Measurements from ENCODE around the gene TBX10.

TBX10 gene

GRCh38 chr11:67613960-67614715 is 25.4 kb downstream of the TBX10 start:
- Mint-ChIP-seq H3K9me3 (no peaks in the 10 kb centered on the region), H3K27me3 (ENCODE audit: low read depth) (peaks cover 3% of the 10 kb centered on the region), H3K27ac (peak overlapping the region; percentile 98), H3K36me3 (ENCODE audit: low read depth) (peaks cover 29% of the 10 kb centered on the region), H3K4me1 (ENCODE audit: low read depth) (peaks cover 28% of the 10 kb centered on the region), H3K4me3 (peak overlapping the region; percentile 83)
- peak; percentile 82 for DNase-seq (ENCODE audit: low spot score)

- Mint-ChIP-seq H3K36me3 (ENCODE audit: low read depth) (peaks cover 36% of the 10 kb centered on the region), H3K27me3 (ENCODE audit: low read depth) (peaks cover 3% of the 10 kb centered on the region), H3K9me3 (no peaks in the 10 kb centered on the region), H3K4me3 (peak overlapping the region; percentile 83), H3K27ac (peak overlapping the region; percentile 98), H3K4me1 (ENCODE audit: low read depth) (peaks cover 29% of the 10 kb centered on the region)
- DNase-seq (ENCODE audit: low spot score), result no peak
Measured at GRCh38 chr11:67613313-67613959, 26.1 kb downstream of the TBX10 start.

- H3K4me3 Mint-ChIP-seq, result peak overlapping the region; percentile 29
- DNase-seq (ENCODE audit: low spot score), result no peak
- H3K27me3 Mint-ChIP-seq (ENCODE audit: low read depth), result peaks cover 3% of the 10 kb centered on the region
- peaks cover 36% of the 10 kb centered on the region for H3K36me3 Mint-ChIP-seq (ENCODE audit: low read depth)
- H3K4me1 Mint-ChIP-seq (ENCODE audit: low read depth), result peaks cover 27% of the 10 kb centered on the region
- peak overlapping the region; percentile 98 for H3K27ac Mint-ChIP-seq
- H3K9me3 Mint-ChIP-seq, result no peaks in the 10 kb centered on the region
Measured at GRCh38 chr11:67612751-67613150, 26.8 kb downstream of the TBX10 start.

GRCh38 chr11:67611704-67612587 is 27.6 kb downstream of the TBX10 start:
- no peak for DNase-seq (ENCODE audit: low spot score)
- Mint-ChIP-seq H3K9me3 (no peaks in the 10 kb centered on the region), H3K27me3 (ENCODE audit: low read depth) (no peaks in the 10 kb centered on the region), H3K4me1 (ENCODE audit: low read depth) (peaks cover 27% of the 10 kb centered on the region), H3K27ac (peak overlapping the region; percentile 98), H3K36me3 (ENCODE audit: low read depth) (peaks cover 36% of the 10 kb centered on the region), H3K4me3 (no peak overlapping the region)

DNA sequence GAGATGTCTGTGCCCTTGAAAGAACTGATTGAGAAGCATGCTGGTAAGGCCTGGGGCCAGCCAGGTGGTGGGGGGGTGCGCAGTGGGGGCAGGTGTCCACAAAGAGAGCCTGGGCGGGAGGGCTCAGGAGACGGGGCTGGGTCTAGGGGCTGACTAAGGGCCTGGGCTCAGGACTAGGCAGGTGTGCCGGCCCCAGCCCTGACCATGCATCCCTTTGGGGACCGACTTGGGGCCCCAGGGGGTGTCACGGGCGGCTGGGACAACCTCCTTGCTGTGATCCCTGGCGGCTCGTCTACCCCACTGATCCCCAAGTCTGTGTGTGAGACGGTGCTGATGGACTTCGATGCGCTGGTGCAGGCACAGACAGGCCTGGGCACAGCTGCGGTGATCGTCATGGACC is 28.4 kb downstream of the TBX10 start:
- H3K4me1 Mint-ChIP-seq (ENCODE audit: low read depth), result peaks cover 28% of the 10 kb centered on the region
- no peaks in the 10 kb centered on the region for H3K9me3 Mint-ChIP-seq
- no peak overlapping the region for H3K4me3 Mint-ChIP-seq
- H3K36me3 Mint-ChIP-seq (ENCODE audit: low read depth), result peaks cover 36% of the 10 kb centered on the region
- DNase-seq (ENCODE audit: low spot score), result no peak
- no peaks in the 10 kb centered on the region for H3K27me3 Mint-ChIP-seq (ENCODE audit: low read depth)
- no peak overlapping the region for H3K27ac Mint-ChIP-seq

DNA sequence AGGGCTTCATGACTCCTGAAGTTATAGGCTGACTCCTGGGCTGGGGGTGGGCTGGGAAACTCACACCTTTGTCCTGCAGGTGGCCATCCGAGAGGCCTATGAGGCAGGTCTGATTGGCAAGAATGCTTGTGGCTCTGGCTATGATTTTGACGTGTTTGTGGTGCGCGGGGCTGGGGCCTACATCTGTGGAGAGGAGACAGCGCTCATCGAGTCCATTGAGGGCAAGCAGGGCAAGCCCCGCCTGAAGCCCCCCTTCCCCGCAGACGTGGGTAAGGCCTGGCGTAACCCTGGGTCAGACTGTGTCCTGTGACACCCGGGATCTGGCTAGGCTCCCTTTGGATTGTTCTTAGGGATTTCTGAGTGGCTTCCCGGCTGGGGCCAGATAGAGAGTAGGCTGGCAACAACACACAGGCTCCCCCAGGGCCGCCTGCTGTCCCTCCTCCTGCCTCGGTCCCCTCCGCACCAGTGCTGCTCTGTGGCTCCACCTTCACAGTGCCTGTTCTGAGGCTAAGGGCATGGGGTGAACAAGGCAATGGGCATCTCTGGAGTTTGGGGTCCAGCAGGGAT is 29.2 kb downstream of the TBX10 start:
- Mint-ChIP-seq H3K36me3 (ENCODE audit: low read depth) (peaks cover 36% of the 10 kb centered on the region), H3K4me3 (no peak overlapping the region)
- no peak for DNase-seq (ENCODE audit: low spot score)

DNA sequence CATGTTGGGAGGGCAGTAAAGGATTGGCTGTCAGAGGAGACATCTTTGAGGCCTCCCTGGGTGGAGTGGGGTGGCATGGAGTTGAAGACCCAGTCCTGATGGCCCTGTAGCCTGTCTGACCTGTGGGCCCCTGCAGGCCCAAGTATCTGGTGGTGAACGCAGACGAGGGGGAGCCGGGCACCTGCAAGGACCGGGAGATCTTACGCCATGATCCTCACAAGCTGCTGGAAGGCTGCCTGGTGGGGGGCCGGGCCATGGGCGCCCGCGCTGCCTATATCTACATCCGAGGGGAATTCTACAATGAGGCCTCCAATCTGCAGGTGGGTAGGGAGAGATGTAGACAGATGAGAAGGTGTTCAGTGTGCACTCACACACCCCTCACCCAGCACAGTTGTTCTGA is 30.2 kb downstream of the TBX10 start:
- Mint-ChIP-seq H3K27ac (no peak overlapping the region), H3K4me3 (no peak overlapping the region)

More for the DNA sequence above, 29.2 kb downstream of the TBX10 start:
- peak overlapping the region; percentile 15 for H3K27ac Mint-ChIP-seq
- peaks cover 31% of the 10 kb centered on the region for H3K4me1 Mint-ChIP-seq (ENCODE audit: low read depth)
- no peaks in the 10 kb centered on the region for H3K9me3 Mint-ChIP-seq
- H3K27me3 Mint-ChIP-seq (ENCODE audit: low read depth), result no peaks in the 10 kb centered on the region

GRCh38 chr11:67608486-67608885 is 31.1 kb downstream of the TBX10 start:
- H3K27me3 Mint-ChIP-seq (ENCODE audit: low read depth), result no peaks in the 10 kb centered on the region
- no peaks in the 10 kb centered on the region for H3K9me3 Mint-ChIP-seq
- peak overlapping the region; percentile 55 for H3K27ac Mint-ChIP-seq
- H3K36me3 Mint-ChIP-seq (ENCODE audit: low read depth), result peaks cover 33% of the 10 kb centered on the region
- H3K4me3 Mint-ChIP-seq, result peak overlapping the region; percentile 90
- DNase-seq (ENCODE audit: low spot score), result no peak
- H3K4me1 Mint-ChIP-seq (ENCODE audit: low read depth), result peaks cover 17% of the 10 kb centered on the region

More for the DNA sequence above, 30.2 kb downstream of the TBX10 start:
- no peak for DNase-seq (ENCODE audit: low spot score)
- H3K36me3 Mint-ChIP-seq (ENCODE audit: low read depth), result peaks cover 36% of the 10 kb centered on the region
- H3K4me1 Mint-ChIP-seq (ENCODE audit: low read depth), result peaks cover 24% of the 10 kb centered on the region
- H3K9me3 Mint-ChIP-seq, result no peaks in the 10 kb centered on the region
- no peaks in the 10 kb centered on the region for H3K27me3 Mint-ChIP-seq (ENCODE audit: low read depth)

DNA sequence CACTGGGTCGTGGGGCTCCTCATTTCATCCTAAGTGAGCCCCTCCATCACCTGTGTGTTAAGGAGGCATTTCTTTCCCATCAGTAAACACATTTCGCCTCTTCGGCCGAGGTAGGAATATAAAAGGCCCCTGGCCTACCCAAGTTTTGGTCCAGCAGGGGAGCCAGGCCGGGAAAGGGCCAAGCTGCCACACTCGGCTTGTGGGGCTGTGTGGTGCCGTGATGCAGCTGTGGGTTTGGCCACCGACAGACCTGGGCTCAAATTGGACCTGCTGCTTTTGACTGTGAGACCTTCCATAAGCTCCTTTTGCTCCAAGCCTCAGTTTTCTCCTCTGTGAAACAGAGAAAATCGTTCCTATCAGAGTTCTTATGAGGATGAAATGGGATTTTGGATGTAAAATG is 32.1 kb downstream of the TBX10 start:
- Mint-ChIP-seq H3K9me3 (no peaks in the 10 kb centered on the region), H3K4me3 (peak overlapping the region; percentile 90), H3K36me3 (ENCODE audit: low read depth) (peaks cover 27% of the 10 kb centered on the region), H3K27me3 (ENCODE audit: low read depth) (peaks cover 4% of the 10 kb centered on the region), H3K27ac (peak overlapping the region; percentile 96), H3K4me1 (ENCODE audit: low read depth) (peaks cover 12% of the 10 kb centered on the region)
- DNase-seq (ENCODE audit: low spot score), result no peak

DNA sequence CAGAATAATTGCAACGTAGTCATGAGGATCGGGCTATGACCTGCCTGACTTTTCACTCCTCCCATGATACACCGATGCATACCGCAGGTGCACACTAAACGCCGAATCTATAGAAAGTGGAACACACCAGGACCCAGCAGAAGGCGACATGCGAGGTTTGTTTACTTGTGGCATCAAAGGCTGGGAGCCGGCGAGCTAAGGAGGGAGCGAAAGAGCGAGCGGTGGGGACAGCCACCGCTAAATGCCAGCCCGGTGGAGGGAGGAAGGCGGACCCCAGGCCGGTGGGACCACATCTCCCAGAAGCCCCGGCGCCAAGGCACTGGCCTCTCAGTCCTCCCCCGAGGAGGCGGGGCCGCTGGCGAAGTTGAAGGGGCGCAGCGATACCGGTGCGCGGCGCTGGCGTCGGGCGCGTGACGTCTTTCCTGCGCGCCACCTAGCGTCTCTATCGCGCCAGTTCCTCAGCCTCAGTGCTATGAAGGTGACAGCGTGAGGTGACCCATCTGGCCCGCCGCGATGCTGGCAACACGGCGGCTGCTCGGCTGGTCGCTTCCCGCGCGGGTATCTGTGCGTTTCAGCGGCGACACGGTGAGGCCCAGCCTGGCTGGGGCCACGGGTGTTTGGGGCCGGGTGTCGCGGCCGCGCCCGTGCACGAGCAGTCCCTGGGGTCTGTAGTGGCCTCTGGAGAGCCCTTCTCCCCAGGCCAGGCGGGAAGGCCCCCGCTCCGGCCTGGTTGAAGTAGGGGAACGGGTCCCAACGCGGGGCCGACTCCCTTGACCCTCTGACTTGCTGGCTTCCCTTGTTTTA is 32.9 kb downstream of the TBX10 start, which contains the start of gene NDUFV1:
NDUFV1 (plus strand) TSS at position 445 of the 804 bp plus-strand sequence; CDS start at position 514, 69 bp downstream.
- Mint-ChIP-seq H3K27me3 (ENCODE audit: low read depth) (peaks cover 4% of the 10 kb centered on the region), H3K4me1 (ENCODE audit: low read depth) (peaks cover 11% of the 10 kb centered on the region), H3K4me3 (peak within 1 kb of the TSS; percentile 90), H3K36me3 (ENCODE audit: low read depth) (peaks cover 22% of the 10 kb centered on the region), H3K27ac (peak within 1 kb of the TSS; percentile 96), H3K9me3 (no peaks in the 10 kb centered on the region)
- DNase-seq (ENCODE audit: low spot score), result peak; percentile 96

GRCh38 chr11:67606093-67606491 is 33.5 kb downstream of the TBX10 start:
- H3K9me3 Mint-ChIP-seq, result no peaks in the 10 kb centered on the region
- peak overlapping the region; percentile 96 for H3K27ac Mint-ChIP-seq
- H3K4me3 Mint-ChIP-seq, result peak overlapping the region; percentile 90

GRCh38 chr11:67605231-67606011 is 34.1 kb downstream of the TBX10 start:
- Mint-ChIP-seq H3K4me1 (ENCODE audit: low read depth) (peaks cover 17% of the 10 kb centered on the region), H3K36me3 (ENCODE audit: low read depth) (peaks cover 17% of the 10 kb centered on the region), H3K27ac (peak overlapping the region; percentile 66), H3K9me3 (no peaks in the 10 kb centered on the region), H3K27me3 (ENCODE audit: low read depth) (peaks cover 13% of the 10 kb centered on the region), H3K4me3 (peak overlapping the region; percentile 78)
- DNase-seq (ENCODE audit: low spot score), result no peak

More at GRCh38 chr11:67606093-67606491, 33.5 kb downstream of the TBX10 start:
- Mint-ChIP-seq H3K4me1 (ENCODE audit: low read depth) (peaks cover 11% of the 10 kb centered on the region), H3K27me3 (ENCODE audit: low read depth) (peaks cover 6% of the 10 kb centered on the region), H3K36me3 (ENCODE audit: low read depth) (peaks cover 19% of the 10 kb centered on the region)
- no peak for DNase-seq (ENCODE audit: low spot score)

All from T-helper 2 cell treated with Interferon-gamma antibody and Interleukin-4, amounts not matched to agents 5 μg/mL and 100 μg/mL, for 36 hours (primary cell).